HG03066 (cell line): Measurements from ENCODE around the gene PIP.
"Not testable (repeated sequence)": the region's sequence is repeated elsewhere in the genome, so short reads cannot be mapped to it uniquely, and the experiment has no call there.

Experiments used
- ATAC-seq: cut with Tn5 transposase; IDR thresholded peaks from one replicate; pipeline ENCODE4 v1.9.1; 2021; ENCODE audit warnings: low read depth; ENCODE audit not compliant: unreplicated experiment

The PIP gene

DNA sequence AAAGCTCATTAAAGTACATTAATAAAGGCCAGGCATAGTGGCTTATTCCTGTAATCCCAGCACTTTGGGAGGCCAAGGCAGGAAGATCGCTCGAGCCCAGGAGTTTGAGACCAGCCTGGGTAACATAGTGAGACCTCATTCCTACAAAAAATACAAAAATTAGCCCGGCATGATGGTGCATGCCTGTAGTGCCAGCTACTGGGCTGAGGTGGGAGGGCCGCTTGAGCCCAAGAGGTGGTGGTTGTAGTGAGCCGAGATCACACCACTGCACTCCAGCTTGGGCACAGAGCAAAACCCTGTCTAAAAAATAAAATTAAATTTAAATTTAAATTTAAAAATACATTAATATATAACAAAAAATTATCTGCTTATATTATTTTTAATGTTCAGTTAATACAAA, 44.3 kb downstream of the PIP start:
- no peak for ATAC-seq

DNA sequence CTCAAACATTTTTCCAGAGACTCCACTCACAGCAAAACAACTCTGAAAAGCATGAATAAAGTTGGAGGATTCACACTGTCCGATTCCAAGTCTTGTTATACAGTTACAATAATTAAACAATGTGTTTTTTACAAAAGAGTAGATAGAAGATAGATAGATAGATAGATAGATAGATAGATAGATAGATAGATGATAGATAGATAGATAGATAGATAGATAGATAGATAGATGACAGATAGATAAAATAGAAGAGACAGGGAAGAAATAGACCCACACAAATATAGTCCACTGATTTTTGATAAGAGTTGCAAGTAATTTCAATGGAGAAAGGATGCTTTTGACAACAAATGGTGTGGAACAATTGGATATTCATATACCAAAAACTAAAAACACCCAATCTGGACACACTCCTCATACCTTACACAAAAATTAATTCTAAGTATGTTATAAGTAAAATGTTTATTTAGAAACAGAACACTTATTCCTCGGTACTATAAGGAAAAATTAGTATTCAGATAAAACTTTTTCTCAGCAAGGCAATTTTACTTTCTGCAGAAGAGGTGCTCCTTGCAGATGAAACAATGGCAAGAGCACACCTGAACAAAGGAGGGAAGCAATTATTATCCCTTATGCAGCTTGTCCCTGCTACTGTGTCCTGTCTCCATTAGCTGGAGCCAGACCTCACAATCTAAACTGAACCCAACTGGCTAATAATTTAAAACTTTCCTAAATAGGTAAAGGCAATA, 45.7 kb downstream of the PIP start:
- no peak for ATAC-seq

DNA sequence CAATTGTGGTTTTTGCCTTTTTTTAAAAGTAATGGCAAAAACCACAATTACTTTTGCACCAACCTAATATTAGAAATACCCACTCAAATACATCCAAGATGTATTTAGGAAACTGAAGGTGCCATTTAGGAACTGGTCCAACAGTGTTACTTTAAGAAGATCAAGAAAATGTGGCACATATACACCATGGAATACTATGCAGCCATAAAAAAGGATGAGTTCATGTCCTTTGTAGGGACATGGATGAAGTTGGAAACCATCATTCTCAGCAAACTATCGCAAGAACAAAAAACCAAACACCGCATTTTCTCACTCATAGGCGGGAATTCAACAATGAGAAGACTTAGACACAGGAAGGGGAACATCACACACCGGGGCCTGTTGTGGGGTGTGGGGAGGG, 48.9 kb downstream of the PIP start:
- ATAC-seq, result not testable (repeated sequence)

DNA sequence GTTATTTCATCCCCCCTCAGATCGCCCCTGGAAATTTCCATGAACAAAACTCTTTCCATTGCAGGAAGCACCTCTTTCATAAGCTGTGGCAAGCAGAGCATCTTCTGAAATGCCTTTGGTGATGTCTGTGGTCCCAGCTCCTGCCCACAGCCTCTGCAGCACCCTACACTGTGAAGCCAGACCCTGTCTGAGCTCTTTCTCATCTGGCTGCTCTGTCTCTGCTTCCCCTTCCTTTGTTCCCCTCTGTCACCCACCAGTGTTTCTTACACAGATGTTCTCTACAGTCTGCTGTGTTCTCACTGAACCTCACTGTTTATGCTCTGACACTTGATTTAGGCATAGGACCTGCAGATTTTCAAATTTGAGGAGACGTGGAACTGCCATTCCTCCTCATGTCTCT, 49.5 kb downstream of the PIP start:
- ATAC-seq, result no peak

DNA sequence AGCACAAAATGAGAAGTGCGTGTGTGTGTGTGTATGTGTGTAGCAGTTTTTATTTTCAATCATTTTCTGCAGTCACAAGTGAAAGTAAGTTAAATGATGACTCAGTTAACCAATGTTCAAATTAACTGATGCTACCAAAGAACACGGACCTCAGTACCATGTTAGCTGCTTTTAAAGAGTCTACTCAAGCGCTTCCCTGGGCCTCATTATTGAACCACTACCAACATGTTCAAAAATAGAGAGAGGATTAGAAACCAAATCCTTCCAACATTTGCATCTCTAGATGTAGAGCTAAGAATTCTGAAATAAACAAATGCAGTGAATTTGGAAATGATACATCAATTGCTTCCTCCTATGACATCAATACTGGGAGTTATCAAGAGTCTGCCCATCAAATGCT, 51.1 kb downstream of the PIP start, which contains the start of gene TAS2R39:
Gene TAS2R39 (plus strand): TSS at position 396 of the 400 bp plus-strand sequence. CDS start 0 bp downstream, at position 396.
- ATAC-seq, result no peak

DNA sequence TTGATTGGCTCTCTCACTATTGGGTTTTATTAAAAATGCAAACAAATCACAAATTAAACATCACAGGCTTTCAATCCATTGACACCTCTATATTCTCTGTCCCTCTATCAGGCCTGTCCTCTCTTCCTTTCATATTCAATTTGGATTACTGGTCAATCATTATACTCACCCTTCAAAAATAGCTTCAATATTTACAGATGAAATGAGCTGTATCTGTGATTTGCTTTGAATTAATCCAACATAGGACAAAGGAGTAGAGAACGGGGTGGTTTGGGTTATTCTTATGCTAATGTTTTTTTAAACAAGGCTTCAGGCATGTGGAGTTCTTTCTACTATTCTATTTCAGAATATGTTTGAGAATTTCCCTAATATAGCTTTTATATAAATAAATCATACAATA, 53.7 kb downstream of the PIP start:
- no peak for ATAC-seq

DNA sequence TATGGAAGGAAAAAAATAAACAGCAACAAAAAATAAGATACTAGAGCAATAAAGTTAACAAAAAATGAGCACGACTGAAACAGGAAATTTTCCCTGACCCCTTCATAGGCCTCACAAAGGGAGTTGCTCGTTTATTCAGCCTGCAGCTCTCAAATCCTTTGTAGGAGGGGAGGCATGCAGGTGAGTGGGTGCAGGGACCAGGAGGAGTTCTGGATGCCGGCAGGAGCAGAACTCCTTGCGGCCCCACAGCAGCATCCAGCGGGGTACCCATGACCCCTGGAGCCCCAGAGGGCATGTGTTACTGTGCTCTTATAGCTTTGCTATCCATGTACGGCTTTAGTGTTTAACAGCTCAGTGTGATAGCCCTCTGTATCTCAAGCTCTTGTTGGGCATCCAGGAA, 57.1 kb downstream of the PIP start:
- no peak for ATAC-seq
